GM19455 (cell line): ENCODE results near the gene UBIAD1.
"Not testable (repeated sequence)": the region's sequence is repeated elsewhere in the genome, so short reads cannot be mapped to it uniquely, and the experiment has no call there.

ENCODE experiments used
- ATAC-seq: cut with Tn5 transposase; IDR thresholded peaks from one replicate; pipeline ENCODE4 v1.9.1; 2021; ENCODE audit not compliant: unreplicated experiment

Gene UBIAD1

GRCh38 chr1:11279630-11280029 is 6.6 kb downstream of the UBIAD1 start:
- ATAC-seq: no peak

- ATAC-seq: no peak
Measured at GRCh38 chr1:11280719-11281376, 7.8 kb downstream of the UBIAD1 start.

- no peak for ATAC-seq
Measured at GRCh38 chr1:11281518-11282331, 8.7 kb downstream of the UBIAD1 start.

- no peak for ATAC-seq
Measured at GRCh38 chr1:11283151-11283550, 10.2 kb downstream of the UBIAD1 start.

GRCh38 chr1:11284784-11285183 is 11.8 kb downstream of the UBIAD1 start:
- no peak for ATAC-seq

GRCh38 chr1:11285883-11286734 is 13.1 kb downstream of the UBIAD1 start:
- no peak for ATAC-seq

- ATAC-seq: no peak
Measured at GRCh38 chr1:11286735-11287410, 13.9 kb downstream of the UBIAD1 start.

- no peak for ATAC-seq
Measured at GRCh38 chr1:11289064-11289463, 16.1 kb downstream of the UBIAD1 start.

- ATAC-seq: no peak
Measured at GRCh38 chr1:11291049-11291448, 18.1 kb downstream of the UBIAD1 start.

- ATAC-seq: no peak
Measured at GRCh38 chr1:11293856-11294255, 20.9 kb downstream of the UBIAD1 start.

- no peak for ATAC-seq
Measured at GRCh38 chr1:11294951-11295350, 22.0 kb downstream of the UBIAD1 start.

GRCh38 chr1:11295905-11296304 is 22.9 kb downstream of the UBIAD1 start:
- ATAC-seq: no peak

- ATAC-seq: not testable (repeated sequence)
Measured at GRCh38 chr1:11297774-11298173, 24.8 kb downstream of the UBIAD1 start.

GRCh38 chr1:11298390-11299224 is 25.6 kb downstream of the UBIAD1 start:
- ATAC-seq: no peak

- ATAC-seq: no peak
Measured at GRCh38 chr1:11299225-11299574, 26.2 kb downstream of the UBIAD1 start.

GRCh38 chr1:11301601-11302000 is 28.6 kb downstream of the UBIAD1 start:
- no peak for ATAC-seq

- no peak for ATAC-seq
Measured at GRCh38 chr1:11302366-11302765, 29.4 kb downstream of the UBIAD1 start.

GRCh38 chr1:11305516-11305915 is 32.5 kb downstream of the UBIAD1 start:
- ATAC-seq: not testable (repeated sequence)

GRCh38 chr1:11307852-11308251 is 34.9 kb downstream of the UBIAD1 start:
- ATAC-seq: no peak

- ATAC-seq: no peak
Measured at GRCh38 chr1:11308699-11309224, 35.8 kb downstream of the UBIAD1 start.
